Measurements from ENCODE around the gene NMNAT2.

DNA sequence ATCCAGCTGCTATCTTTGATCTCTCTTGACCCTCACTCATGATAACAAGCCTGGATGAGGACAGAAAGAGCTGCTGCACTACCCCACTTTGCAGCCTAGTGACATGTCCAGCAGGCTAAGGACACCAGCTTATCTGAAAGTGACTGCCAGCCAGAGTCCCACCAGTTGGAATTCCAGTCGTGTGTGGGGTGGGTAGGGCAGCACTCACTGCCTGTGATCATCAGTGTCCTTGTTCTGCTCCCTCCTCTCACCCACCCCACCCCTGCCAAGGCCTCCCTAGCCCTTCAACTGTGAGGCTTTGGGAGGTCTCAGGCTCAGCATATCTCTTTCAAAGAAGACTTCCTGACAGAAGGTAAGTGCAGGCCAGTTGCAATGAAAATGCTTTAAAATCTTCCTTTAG is 15.5 kb upstream of the NMNAT2 start:
- TF ChIP-seq FOXM1 (IDR thresholded peaks at IDR 0.05; ENCODE audit: low read depth, low read length), result no peak
- no peak for TF ChIP-seq POLR2AphosphoS5 (IDR thresholded peaks at IDR 0.05; ENCODE audit: low read length)
- TF ChIP-seq, protein P1, sequence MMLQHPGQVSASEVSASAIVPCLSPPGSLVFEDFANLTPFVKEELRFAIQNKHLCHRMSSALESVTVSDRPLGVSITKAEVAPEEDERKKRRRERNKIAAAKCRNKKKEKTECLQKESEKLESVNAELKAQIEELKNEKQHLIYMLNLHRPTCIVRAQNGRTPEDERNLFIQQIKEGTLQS (IDR thresholded peaks at IDR 0.05; ENCODE audit: borderline replicate concordance, extremely low read depth, low read depth, low read length), result no peak
- TF ChIP-seq POLR2A (IDR thresholded peaks at IDR 0.05; ENCODE audit: low read depth, low read length), result no peak

Measured in GM12878 (cell line).